Mesodermal cell (in vitro differentiated cells): Measurements from ENCODE around the gene METTL22.

Experiments
- H3K27ac ChIP-seq: 2 replicates; pipeline ENCODE4 v1.7.0; 2013; ENCODE audit warnings: mild to moderate bottlenecking, low read depth, low read length, moderate library complexity; ENCODE audit not compliant: severe bottlenecking
- H3K36me3 ChIP-seq: 2 replicates; pipeline ENCODE4 v1.7.1; 2013; ENCODE audit warnings: mild to moderate bottlenecking, low read length, moderate library complexity; ENCODE audit not compliant: control insufficient read depth, insufficient read depth
- H3K4me1 ChIP-seq: one replicate; pipeline ENCODE4 v1.7.1; 2013; ENCODE audit warnings: mild to moderate bottlenecking, low read length; ENCODE audit not compliant: insufficient read depth, control insufficient read depth, poor library complexity, severe bottlenecking
- H3K4me3 ChIP-seq: 2 replicates; pipeline ENCODE4 v1.7.0; 2013; ENCODE audit warnings: low read length, control low read depth, mild to moderate bottlenecking; ENCODE audit not compliant: insufficient read depth, poor library complexity, severe bottlenecking; ENCODE audit errors: extremely low read depth
- H3K9me3 ChIP-seq: 2 replicates; pipeline ENCODE4 v1.7.1; 2013; ENCODE audit warnings: mild to moderate bottlenecking, low read length, moderate library complexity; ENCODE audit not compliant: control insufficient read depth
- WGBS, 2 experiments: methylation state at CpG; one replicate each; pipeline ENCODE4 v1.1.5; 2013; ENCODE audit warnings: missing lambda C conversion rate in 2 of 2; ENCODE audit not compliant: insufficient coverage in 2 of 2; 5-methylcytosine and 5-hydroxymethylcytosine counted together

Gene METTL22

DNA sequence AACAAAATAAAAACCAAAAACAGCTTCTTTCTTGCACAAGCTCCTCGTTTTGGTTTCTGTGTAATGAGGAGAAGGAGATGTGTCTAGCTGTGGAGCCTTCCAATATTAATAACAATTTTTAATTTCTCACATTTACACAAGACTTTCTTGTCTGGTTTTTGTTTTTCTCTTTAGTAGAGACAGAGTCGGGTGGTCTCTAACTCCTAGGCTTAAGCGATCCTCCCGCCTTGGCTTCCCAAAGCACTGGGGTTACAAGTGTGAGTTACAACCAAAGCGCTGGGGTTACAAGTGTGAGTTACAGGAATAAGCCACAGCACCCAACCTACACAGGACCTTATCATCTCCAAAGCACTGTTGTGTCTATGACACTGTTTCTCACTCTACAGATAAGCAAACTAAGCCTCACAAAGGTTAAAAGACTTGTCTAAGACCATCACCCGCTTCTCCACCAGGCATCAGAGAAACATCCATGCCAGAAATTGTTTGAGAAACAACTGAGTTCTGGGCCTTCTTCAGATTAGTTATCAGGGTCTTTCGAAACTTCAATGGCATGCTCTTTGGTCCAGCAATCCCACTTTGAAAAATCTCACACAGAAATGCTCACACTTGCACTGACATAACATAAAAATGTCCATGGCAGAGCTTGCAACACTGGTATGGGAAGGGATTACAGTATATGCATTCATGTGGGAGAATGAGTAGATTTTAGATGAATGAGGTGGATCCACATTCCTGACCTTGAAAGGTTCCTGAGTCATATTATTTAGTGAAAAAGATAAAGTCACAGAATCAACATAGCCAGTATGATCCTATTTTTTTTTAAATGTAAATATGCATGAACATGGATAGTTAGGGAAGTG is 56.8 kb downstream of the METTL22 start:
- Histone ChIP-seq H3K27ac (no peak overlapping the region), H3K4me1 (peaks cover 6% of the 10 kb centered on the region)
- WGBS, 2 experiments, result 97 to 100% methylated on average over 1 to 5 of the region's 7 CpGs

DNA sequence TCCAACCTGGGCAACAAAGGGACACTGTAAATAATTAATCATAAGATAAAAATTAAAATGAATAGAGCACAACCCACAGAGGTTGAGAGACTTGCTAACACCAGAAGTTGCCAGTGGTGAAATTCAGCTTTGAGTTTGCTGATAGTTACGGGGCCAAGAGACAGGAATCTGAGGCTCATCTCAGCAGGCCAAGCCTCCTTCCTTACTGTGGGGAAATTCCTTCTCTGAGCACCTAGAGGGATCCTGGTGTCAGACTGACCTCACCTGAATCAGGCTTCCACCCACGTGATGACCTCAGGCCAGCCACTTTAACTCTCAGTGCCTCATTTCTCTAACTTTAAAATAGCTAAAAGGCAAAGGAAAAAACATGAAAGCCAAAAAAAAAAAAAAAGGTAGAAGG is 57.7 kb downstream of the METTL22 start:
- no peaks in the 10 kb centered on the region for H3K36me3 ChIP-seq
- no peak overlapping the region for H3K27ac ChIP-seq
- WGBS, 2 experiments, result 89 to 100% methylated on average over 1 of the region's 2 CpGs
- peaks cover 6% of the 10 kb centered on the region for H3K4me1 ChIP-seq
- H3K9me3 ChIP-seq, result no peaks in the 10 kb centered on the region
- H3K4me3 ChIP-seq, result no peak overlapping the region

More for the DNA sequence above, 56.8 kb downstream of the METTL22 start:
- H3K9me3 ChIP-seq, result no peaks in the 10 kb centered on the region
- H3K36me3 ChIP-seq, result no peaks in the 10 kb centered on the region
- no peak overlapping the region for H3K4me3 ChIP-seq

DNA sequence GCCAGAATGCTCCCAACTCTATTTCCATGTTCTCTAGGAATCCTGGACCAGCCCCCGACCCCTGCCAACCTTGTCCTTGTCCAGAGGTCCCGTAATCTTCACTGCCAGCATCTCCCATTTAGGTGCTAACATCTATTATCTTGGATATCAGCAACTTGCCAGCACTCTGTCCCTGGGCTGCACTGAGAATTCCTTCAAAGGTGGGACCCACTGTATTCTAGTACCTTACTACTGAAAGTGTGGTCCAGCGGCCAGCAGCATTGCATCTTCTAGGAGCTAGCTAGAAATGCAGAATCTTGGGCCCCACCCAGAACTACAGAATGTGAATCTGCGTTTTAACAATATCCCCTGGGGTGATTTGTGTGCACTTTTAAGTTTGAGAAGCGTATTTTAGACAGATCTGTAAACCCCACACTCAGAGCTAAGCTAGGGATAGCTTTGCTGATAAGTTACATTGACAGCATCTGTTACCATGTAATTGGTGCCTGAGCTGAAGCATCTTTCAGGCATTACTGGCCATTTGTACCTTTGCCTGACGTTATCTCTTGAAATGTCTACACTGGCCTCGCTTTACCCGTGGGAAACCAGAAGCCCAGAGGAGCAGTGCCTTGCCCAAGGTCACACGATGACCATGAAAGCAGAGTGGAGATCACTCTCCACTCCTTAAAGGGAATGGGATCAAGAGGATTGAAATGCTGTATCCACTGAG is 61.2 kb downstream of the METTL22 start:
- 74 to 79% methylated on average over 7 to 8 of the region's 9 CpGs for WGBS, 2 experiments
- Histone ChIP-seq H3K4me1 (peaks cover 6% of the 10 kb centered on the region), H3K36me3 (no peaks in the 10 kb centered on the region), H3K9me3 (no peaks in the 10 kb centered on the region), H3K27ac (no peak overlapping the region), H3K4me3 (no peak overlapping the region)

DNA sequence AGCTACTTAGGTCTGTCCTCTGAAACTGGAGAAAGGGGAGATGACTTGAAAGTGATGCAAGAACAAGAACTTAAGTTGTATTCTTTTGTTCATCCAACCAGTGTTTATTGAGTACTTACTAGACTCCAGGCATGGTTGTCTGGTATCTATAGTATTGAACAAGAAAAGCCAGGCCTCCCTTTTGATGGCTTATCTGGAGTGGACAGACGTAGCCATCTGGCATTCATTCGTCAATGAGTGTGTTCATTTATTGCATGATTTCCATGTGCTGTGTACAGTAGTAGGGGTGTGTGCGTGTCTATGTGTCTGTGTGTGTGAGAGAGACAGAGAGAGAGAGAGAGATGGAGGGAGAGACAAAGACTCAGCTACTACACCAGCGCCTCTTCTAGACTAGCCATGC is 62.1 kb downstream of the METTL22 start:
- WGBS, 2 experiments, result 50 to 70% methylated on average over 2 to 4 of the region's 4 CpGs
- no peaks in the 10 kb centered on the region for H3K4me1 ChIP-seq
- H3K4me3 ChIP-seq, result no peak overlapping the region
- no peaks in the 10 kb centered on the region for H3K9me3 ChIP-seq
- no peak overlapping the region for H3K27ac ChIP-seq
- no peaks in the 10 kb centered on the region for H3K36me3 ChIP-seq

DNA sequence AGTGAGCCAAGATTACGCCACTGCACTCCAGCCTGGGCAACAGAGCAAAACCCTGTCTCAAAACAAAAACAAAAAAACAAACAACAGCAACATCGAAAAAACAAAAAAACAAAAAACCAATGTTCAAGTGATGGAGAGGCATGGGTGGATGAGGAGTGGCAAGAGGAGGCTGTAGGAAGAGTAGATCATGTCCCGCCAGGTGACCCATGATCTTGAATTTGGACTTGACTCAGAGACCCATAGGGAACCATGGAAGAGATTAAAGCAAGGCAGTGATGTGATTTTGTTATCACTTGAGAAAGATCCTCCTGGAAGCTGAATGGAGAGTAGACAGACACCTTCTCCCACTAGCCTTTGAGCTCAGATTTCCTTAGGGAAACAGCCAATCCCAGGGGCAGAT is 64.1 kb downstream of the METTL22 start:
- H3K9me3 ChIP-seq, result peaks cover 14% of the 10 kb centered on the region
- no peaks in the 10 kb centered on the region for H3K4me1 ChIP-seq
- WGBS, 2 experiments, result 92 to 100% methylated on average over 1 of the region's 3 CpGs
- H3K36me3 ChIP-seq, result no peaks in the 10 kb centered on the region
- no peak overlapping the region for H3K4me3 ChIP-seq
- no peak overlapping the region for H3K27ac ChIP-seq

DNA sequence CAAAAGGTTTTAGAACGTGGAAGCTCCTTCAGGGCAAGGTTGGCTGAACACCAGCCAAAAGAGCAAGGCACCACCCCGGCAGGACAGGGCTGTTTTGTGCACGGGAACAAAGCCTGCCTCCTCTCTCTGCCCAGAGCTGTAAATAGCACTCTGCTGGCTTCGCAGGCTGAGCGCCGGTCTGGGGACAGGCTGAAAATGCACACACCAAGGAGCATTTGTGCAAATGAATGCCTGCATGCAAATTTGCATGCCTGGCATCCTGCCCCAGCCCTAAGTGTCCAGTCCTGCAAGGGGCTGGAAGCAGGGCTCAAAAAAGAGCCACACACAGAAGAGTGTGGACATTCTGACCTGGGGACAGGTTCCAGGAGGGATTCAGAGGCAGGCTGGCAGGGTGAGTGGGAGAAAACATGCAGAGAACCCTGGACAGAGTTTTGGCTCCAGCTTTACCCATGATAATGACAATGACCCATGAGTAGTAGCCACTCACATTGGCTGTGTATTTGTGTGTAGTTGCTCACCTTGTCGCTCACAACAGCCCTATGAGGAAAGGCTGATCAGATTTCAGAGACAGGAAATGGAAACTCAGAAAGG is 64.6 kb downstream of the METTL22 start:
- 33 to 47% methylated on average over 4 to 7 of the region's 7 CpGs for WGBS, 2 experiments
- Histone ChIP-seq H3K4me3 (no peak overlapping the region), H3K36me3 (no peaks in the 10 kb centered on the region), H3K4me1 (no peaks in the 10 kb centered on the region), H3K27ac (no peak overlapping the region), H3K9me3 (peaks cover 14% of the 10 kb centered on the region)

DNA sequence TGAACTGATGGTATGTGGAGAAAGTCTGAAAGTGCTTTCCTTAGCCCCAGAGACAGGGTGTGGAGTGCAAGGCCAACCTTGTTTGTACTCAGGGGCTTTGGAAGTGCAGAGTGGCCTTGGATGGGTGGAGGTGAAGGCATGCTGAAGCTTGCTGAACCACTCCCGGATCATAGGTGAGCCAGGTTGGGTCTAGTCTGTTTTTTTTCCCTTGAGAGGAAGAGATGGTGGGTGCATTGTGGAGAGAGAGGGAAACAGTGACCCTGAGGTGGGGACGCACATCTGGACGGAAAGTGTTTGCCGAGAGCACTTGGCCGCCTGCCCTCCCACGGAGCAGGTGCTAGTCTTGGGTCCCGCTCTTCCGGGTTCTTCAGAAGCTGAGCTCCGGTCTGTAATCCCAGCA is 65.4 kb downstream of the METTL22 start:
- H3K9me3 ChIP-seq, result peaks cover 14% of the 10 kb centered on the region
- H3K36me3 ChIP-seq, result no peaks in the 10 kb centered on the region
- H3K4me3 ChIP-seq, result no peak overlapping the region
- H3K4me1 ChIP-seq, result no peaks in the 10 kb centered on the region
- no peak overlapping the region for H3K27ac ChIP-seq
- WGBS, 2 experiments, result 93 to 96% methylated on average over 9 of the region's 9 CpGs

DNA sequence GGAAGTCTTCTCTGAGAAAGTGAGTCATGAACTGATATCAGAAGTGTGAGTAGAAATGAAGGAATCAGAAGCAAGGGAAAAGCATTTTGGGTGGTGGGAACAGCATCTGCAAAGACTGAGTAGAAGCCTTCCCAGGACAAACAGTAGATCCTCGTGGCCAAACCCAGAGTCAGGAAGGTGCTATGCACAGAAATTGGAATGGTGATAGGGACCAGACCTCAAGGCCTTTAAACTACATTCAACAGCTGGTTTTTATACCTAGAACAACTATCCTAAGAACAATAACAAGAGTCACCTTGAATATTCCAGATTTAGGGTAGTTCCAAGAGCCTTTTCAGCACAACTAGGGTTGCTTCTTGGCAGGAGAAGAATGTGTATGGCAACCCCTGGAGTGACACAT is 68.2 kb downstream of the METTL22 start:
- Histone ChIP-seq H3K4me1 (no peaks in the 10 kb centered on the region), H3K9me3 (peaks cover 14% of the 10 kb centered on the region), H3K36me3 (no peaks in the 10 kb centered on the region), H3K27ac (no peak overlapping the region), H3K4me3 (no peak overlapping the region)
- 20% methylated on average over 1 of the region's 1 CpG; no CpG with 5 or more reads in 1 of the 2 experiments for WGBS, 2 experiments

DNA sequence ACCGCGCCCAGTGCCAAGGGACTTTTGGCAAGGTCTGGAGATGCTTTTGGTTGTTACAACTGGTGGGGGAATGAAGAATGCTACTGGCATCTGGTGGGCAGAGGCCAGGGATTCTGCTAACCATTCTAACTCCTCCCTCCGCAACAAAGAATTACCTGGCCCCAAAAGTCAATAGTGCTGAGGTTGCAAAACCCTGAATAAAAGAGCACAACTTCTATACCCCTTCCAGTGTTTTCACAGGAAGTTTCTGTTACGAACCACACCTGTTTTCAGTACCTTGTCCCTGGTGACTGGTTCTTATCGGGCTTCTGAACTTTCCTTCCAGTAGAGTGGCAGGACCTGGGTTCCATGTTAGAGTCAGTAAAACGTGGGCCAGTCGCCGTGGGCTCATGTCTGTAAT is 70.2 kb downstream of the METTL22 start:
- Histone ChIP-seq H3K9me3 (peaks cover 14% of the 10 kb centered on the region), H3K4me3 (no peak overlapping the region), H3K27ac (no peak overlapping the region), H3K4me1 (no peaks in the 10 kb centered on the region), H3K36me3 (no peaks in the 10 kb centered on the region)
- 81 to 92% methylated on average over 6 to 7 of the region's 8 CpGs for WGBS, 2 experiments

DNA sequence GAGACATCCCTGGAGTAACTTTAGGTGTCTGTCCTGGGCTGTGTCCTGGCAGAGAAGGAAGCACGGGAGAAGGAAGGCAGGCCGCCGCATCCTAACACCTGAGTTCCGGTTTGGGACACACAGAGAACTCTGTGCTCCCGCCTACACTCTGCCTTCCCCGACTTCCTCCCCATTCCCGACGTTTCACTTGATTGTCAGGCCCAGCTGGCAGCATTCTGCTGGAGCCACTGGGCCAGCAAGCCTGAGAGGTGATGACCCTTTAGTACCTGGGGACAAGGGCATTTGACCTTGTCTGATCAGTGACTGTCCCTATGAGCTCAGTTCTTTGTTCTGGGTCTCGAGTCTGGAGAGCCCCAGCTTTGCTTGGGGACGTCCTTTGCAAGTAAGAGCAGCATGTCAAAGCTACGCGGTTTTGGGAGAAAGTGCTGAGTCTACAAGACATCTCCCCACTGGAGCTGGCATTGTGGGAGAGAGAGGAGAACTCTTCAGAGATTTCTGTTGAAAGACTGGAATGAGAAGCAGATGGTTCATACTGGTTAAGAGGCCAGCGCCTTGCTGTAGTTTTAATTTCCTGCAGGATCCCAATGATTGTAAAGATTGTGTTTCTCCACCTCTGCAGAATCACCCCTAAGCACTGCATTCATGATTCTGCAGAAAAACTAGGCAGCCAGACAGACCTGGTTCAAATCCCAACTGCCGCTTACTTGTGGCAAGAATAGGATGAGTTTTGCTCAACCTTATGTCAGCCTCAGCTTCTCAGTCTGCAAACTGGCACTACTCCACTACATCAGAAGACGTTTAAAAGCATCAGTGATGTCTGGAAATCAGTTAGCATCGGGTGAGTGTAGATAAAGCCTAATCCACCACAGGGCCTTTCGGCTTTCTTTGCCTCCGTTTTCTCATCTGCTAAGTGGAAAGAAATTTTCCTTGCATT is 73.6 kb downstream of the METTL22 start:
- peaks cover 3% of the 10 kb centered on the region for H3K9me3 ChIP-seq
- no peaks in the 10 kb centered on the region for H3K36me3 ChIP-seq
- H3K4me1 ChIP-seq, result no peaks in the 10 kb centered on the region
- no peak overlapping the region for H3K4me3 ChIP-seq
- WGBS, 2 experiments, result 83 to 84% methylated on average over 15 of the region's 18 CpGs
- no peak overlapping the region for H3K27ac ChIP-seq
